GM12891 (cell line): Measurements from ENCODE around the gene ADAM11.

ENCODE experiments used
- POLR2A ChIP-seq: IDR thresholded peaks from 2 replicates; pipeline ENCODE4 v1.6.1; 2011; ENCODE audit warnings: low read depth, low read length, control low read depth
- POLR2AphosphoS5 ChIP-seq: IDR thresholded peaks from 2 replicates; pipeline ENCODE4 v1.6.1; 2011; ENCODE audit warnings: low read depth, low read length, control low read depth

GRCh38 chr17:44757045-44757917, 1.5 kb upstream of the ADAM11 start:
- TF ChIP-seq POLR2AphosphoS5 = no peak
- TF ChIP-seq POLR2A = no peak
